ENCODE results near the gene RPS27. TPM values are rescaled to one million over a fixed set of nuclear protein-coding genes. Genes with fewer than 3 reads are reported as not detected.

Gene RPS27
- total and polyA plus RNA-seq, 2 donors from 2014 or later = 1,447 to 4,953 TPM

DNA sequence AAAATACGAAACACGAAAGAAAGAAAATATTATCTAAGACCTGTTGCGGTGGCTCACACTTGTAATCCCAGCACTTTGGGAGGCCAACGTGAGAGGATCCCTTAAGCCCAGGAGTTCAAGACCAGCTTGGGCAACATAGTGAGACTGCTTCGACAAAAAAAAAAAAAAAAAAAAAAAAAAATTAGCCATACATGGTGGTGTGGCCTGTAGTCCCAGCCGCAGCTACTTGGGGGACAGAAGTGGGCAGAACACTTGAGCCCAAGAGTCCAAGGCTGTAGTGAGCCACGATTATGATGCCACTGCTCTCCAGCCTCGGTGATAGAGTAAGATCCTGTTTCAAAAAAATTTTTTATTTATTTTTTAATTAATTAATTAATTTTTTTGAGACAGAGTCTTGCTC is 2.9 kb upstream of the RPS27 start:
- H3K4me1 ChIP-seq (ENCODE audit: control insufficient read depth in 2 of 3, insufficient read depth in 2 of 3, low read depth in 1 of 3, low read length in 3 of 3) = peaks cover 6 to 22% (median 19%) of the 10 kb centered on the region in 3 donors
- FAIRE-seq = no peak
- intact Hi-C loops (cut with DNase I) = loop anchor here (10.0 kb wide), 1 partner anchor 193 kb away; no protein-coding TSS in a partner anchor
- DNase-seq = no peak
- H3K27me3 ChIP-seq (ENCODE audit: control insufficient read depth, insufficient read depth, low read length) = no peaks in the 10 kb centered on the region
- H3K9me3 ChIP-seq (ENCODE audit: control insufficient read depth in 2 of 3, insufficient read depth in 1 of 3, low read length in 3 of 3) = no peaks in the 10 kb centered on the region
- peaks cover 2 to 10% (median 2%) of the 10 kb centered on the region in 3 donors for H3K36me3 ChIP-seq (ENCODE audit: control insufficient read depth in 2 of 3, insufficient read depth in 3 of 3, low read length in 3 of 3)
- H3K9ac ChIP-seq (ENCODE audit: low read length in 3 of 3) = no peak overlapping the region
- no peak overlapping the region for H3K4me3 ChIP-seq (ENCODE audit: low read length in 3 of 3)
- TF ChIP-seq CTCF (IDR thresholded peaks at IDR 0.05; ENCODE audit: borderline replicate concordance, extremely low read depth, insufficient read depth) = no peak
- H3K27ac ChIP-seq (ENCODE audit: low read depth in 2 of 2, low read length in 2 of 2) = no peak overlapping the region

DNA sequence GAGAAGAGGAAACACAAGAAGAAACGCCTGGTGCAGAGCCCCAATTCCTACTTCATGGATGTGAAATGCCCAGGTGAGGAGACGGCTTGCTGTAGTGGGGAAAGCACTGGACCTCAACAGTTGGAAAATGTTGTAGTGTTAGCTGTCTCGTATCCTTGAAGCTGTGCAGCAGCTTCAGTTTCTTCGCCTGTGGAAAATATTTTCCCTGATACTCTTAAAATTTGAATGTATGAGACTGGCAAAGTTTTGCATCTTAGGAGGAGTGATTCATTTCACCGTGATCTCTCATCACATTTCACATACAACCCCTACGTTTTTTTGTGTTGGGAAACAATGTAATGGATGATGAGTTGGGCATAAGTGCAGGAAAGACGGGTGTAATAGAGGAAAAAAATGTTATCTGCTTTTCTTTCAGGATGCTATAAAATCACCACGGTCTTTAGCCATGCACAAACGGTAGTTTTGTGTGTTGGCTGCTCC is 629 bp downstream of the RPS27 start:
- H3K27ac ChIP-seq (ENCODE audit: low read depth in 2 of 2, low read length in 2 of 2) = peak overlapping the region; percentile 96 to 97
- intact Hi-C loops (cut with DNase I) = no loop called here
- TF ChIP-seq CTCF (IDR thresholded peaks at IDR 0.05; ENCODE audit: borderline replicate concordance, extremely low read depth, insufficient read depth) = no peak
- H3K27me3 ChIP-seq (ENCODE audit: control insufficient read depth, insufficient read depth, low read length) = no peaks in the 10 kb centered on the region
- no peaks in the 10 kb centered on the region for H3K9me3 ChIP-seq (ENCODE audit: control insufficient read depth in 2 of 3, insufficient read depth in 1 of 3, low read length in 3 of 3)
- H3K36me3 ChIP-seq (ENCODE audit: control insufficient read depth in 2 of 3, insufficient read depth in 3 of 3, low read length in 3 of 3) = peaks cover 6 to 16% (median 6%) of the 10 kb centered on the region in 3 donors
- no peak for FAIRE-seq
- H3K4me1 ChIP-seq (ENCODE audit: control insufficient read depth in 2 of 3, insufficient read depth in 2 of 3, low read depth in 1 of 3, low read length in 3 of 3) = peaks cover 6 to 20% (median 11%) of the 10 kb centered on the region in 3 donors
- peak overlapping the region; percentile 93 to 98 (median 97) for H3K4me3 ChIP-seq (ENCODE audit: low read length in 3 of 3)
- peak overlapping the region; percentile 95 to 99 (median 99) for H3K9ac ChIP-seq (ENCODE audit: low read length in 3 of 3)
- DNase-seq = no peak

DNA sequence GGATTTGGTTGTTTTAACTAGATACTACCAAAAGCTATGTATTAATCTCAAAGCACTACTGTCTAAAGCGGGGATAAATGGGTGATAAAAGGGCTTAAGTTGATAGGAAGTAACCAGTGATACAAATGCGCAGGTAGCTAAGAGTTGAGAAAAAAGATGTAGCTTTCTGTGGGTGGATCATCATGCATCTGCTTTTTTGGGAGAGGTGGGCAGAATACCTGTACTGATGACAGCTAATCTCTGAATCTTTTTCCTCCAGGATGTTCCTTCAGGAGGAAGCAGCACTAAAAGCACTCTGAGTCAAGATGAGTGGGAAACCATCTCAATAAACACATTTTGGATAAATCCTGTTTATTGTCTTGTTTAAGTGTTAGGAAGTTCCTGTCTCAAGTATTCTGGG is 1.2 kb downstream of the RPS27 start:
- Histone ChIP-seq H3K9ac (ENCODE audit: low read length in 3 of 3) (peak overlapping the region in 2 of 3 donors; percentile 95 to 99), H3K27ac (ENCODE audit: low read depth in 2 of 2, low read length in 2 of 2) (no peak overlapping the region), H3K27me3 (ENCODE audit: control insufficient read depth, insufficient read depth, low read length) (no peaks in the 10 kb centered on the region), H3K36me3 (ENCODE audit: control insufficient read depth in 2 of 3, insufficient read depth in 3 of 3, low read length in 3 of 3) (peaks cover 6 to 16% (median 6%) of the 10 kb centered on the region in 3 donors), H3K4me3 (ENCODE audit: low read length in 3 of 3) (peak overlapping the region; percentile 93 to 98 (median 97)), H3K9me3 (ENCODE audit: control insufficient read depth in 2 of 3, insufficient read depth in 1 of 3, low read length in 3 of 3) (no peaks in the 10 kb centered on the region), H3K4me1 (ENCODE audit: control insufficient read depth in 2 of 3, insufficient read depth in 2 of 3, low read depth in 1 of 3, low read length in 3 of 3) (peaks cover 6 to 16% (median 11%) of the 10 kb centered on the region in 3 donors)
- TF ChIP-seq CTCF (IDR thresholded peaks at IDR 0.05; ENCODE audit: borderline replicate concordance, extremely low read depth, insufficient read depth) = no peak
- no peak for FAIRE-seq
- intact Hi-C loops (cut with DNase I) = no loop called here
- DNase-seq = no peak

- intact Hi-C loops (cut with DNase I) = no loop called here
Observed at GRCh38 chr1:153995202-153995601, 4.6 kb downstream of the RPS27 start.

More at GRCh38 chr1:153995202-153995601, 4.6 kb downstream of the RPS27 start:
- Histone ChIP-seq H3K27ac (ENCODE audit: low read depth in 2 of 2, low read length in 2 of 2) (no peak overlapping the region), H3K4me3 (ENCODE audit: low read length in 3 of 3) (no peak overlapping the region), H3K4me1 (ENCODE audit: control insufficient read depth in 2 of 3, insufficient read depth in 2 of 3, low read depth in 1 of 3, low read length in 3 of 3) (peaks cover 6 to 15% (median 11%) of the 10 kb centered on the region in 3 donors), H3K27me3 (ENCODE audit: control insufficient read depth, insufficient read depth, low read length) (no peaks in the 10 kb centered on the region), H3K36me3 (ENCODE audit: control insufficient read depth in 2 of 3, insufficient read depth in 3 of 3, low read length in 3 of 3) (peaks cover 6 to 16% (median 6%) of the 10 kb centered on the region in 3 donors), H3K9me3 (ENCODE audit: control insufficient read depth in 2 of 3, insufficient read depth in 1 of 3, low read length in 3 of 3) (no peaks in the 10 kb centered on the region), H3K9ac (ENCODE audit: low read length in 3 of 3) (no peak overlapping the region)
- FAIRE-seq (no peak), DNase-seq (no peak)
- TF ChIP-seq CTCF (IDR thresholded peaks at IDR 0.05; ENCODE audit: borderline replicate concordance, extremely low read depth, insufficient read depth) = no peak
